Caco-2 (cell line): ENCODE measurements around the gene ARHGAP44. TPM values are rescaled to one million over a fixed set of nuclear protein-coding genes. Genes with fewer than 3 reads are reported as not detected.

ENCODE experiments used
- BruUV-seq: library from RNA; stranded (reverse); fragments of 400-500 nt; replicated peaks from 2 replicates; lab custom pipeline; 2021; lab: Mats Ljungman, UMichigan
- CTCF ChIA-PET: fragments of 300-600 bp; sonication (Branson Sonifier 250); formaldehyde crosslinking; loops from one replicate; lab custom pipeline; 2022; ENCODE audit warnings: antibody characterized with exemption; lab: Charles Lee
- POLR2A ChIA-PET: fragments of 300-600 bp; sonication (Branson Sonifier 250); formaldehyde crosslinking; loops from one replicate; lab custom pipeline; 2022; ENCODE audit warnings: antibody characterized with exemption; lab: Charles Lee
- DNase-seq, 2 experiments: peaks; one replicate each; pipeline versions ENCODE4 v3.0.0 to v3.0.0-alpha.2; 2020 to 2022
- H3K27me3 ChIP-seq: replicated peaks from 2 replicates; pipeline ENCODE4 v1.6.0; 2011; ENCODE audit warnings: low read length; ENCODE audit not compliant: control insufficient read depth, insufficient read depth
- H3K36me3 ChIP-seq: 2 replicates; pipeline ENCODE4 v1.5.1; 2011; ENCODE audit warnings: low read length; ENCODE audit not compliant: control insufficient read depth, insufficient read depth
- H3K4me1 ChIP-seq: fragments of 250-450 bp; sonication (Bioruptor Pico); 2 replicates; pipeline ENCODE4 v1.5.1; 2020; ENCODE audit warnings: mild to moderate bottlenecking
- H3K4me3 ChIP-seq: 2 replicates; pipeline ENCODE4 v1.5.1; 2011; ENCODE audit warnings: low read depth, mild to moderate bottlenecking, control low read depth, low read length
- H3K9me3 ChIP-seq: fragments of 250-450 bp; sonication (Bioruptor Pico); 2 replicates; pipeline ENCODE4 v1.5.1; 2020; ENCODE audit warnings: mild to moderate bottlenecking, moderate library complexity
- H3K27ac Mint-ChIP-seq: one replicate; pipeline ENCODE4 v1.8.0; 2022; ENCODE audit warnings: mixed read lengths; ENCODE audit not compliant: unreplicated experiment
- H3K27me3 Mint-ChIP-seq: one replicate; pipeline ENCODE4 v1.8.0; 2022; ENCODE audit warnings: mixed read lengths; ENCODE audit not compliant: insufficient read depth, unreplicated experiment
- H3K36me3 Mint-ChIP-seq: one replicate; pipeline ENCODE4 v1.8.0; 2022; ENCODE audit warnings: mild to moderate bottlenecking, mixed read lengths; ENCODE audit not compliant: insufficient read depth, unreplicated experiment
- H3K4me1 Mint-ChIP-seq: one replicate; pipeline ENCODE4 v1.8.0; 2022; ENCODE audit warnings: low read depth, mixed read lengths; ENCODE audit not compliant: unreplicated experiment
- H3K4me3 Mint-ChIP-seq: one replicate; pipeline ENCODE4 v1.8.0; 2022; ENCODE audit warnings: mild to moderate bottlenecking, moderate library complexity, mixed read lengths; ENCODE audit not compliant: unreplicated experiment
- H3K9me3 Mint-ChIP-seq: one replicate; pipeline ENCODE4 v1.8.0; 2022; ENCODE audit warnings: mixed read lengths; ENCODE audit not compliant: unreplicated experiment
- intact Hi-C: fragments of 100-400 bp; cut with micrococcal nuclease; formaldehyde crosslinking; loops from one replicate; pipeline ENCODE4 v1.10.0; 2022; ENCODE audit not compliant: unreplicated experiment
- total RNA-seq: library from RNA; stranded (reverse); gene quantifications from 2 replicates; pipeline ENCODE4 v1.2.3, GENCODE V29; 2022
- TF ChIP-seq, protein P1 (sequence below), 2 experiments: fragments of 200-600 bp in 1 of 2; IDR thresholded peaks; 1 replicate in 1 of 2; 2 replicates in 1 of 2; pipeline versions ENCODE4 v1.5.1 to v1.8.0; 2011 to 2022; ENCODE audit warnings: antibody characterized with exemption in 1 of 2, control low read depth in 1 of 2, inconsistent platforms in 1 of 2, low read depth in 1 of 2, low read length in 1 of 2, mild to moderate bottlenecking in 1 of 2, moderate library complexity in 1 of 2; ENCODE audit not compliant: insufficient read depth in 1 of 2, severe bottlenecking in 1 of 2, unreplicated experiment in 1 of 2

ARHGAP44 gene
- total RNA-seq, 1 experiment from 2014 or later: 4.5 TPM

DNA sequence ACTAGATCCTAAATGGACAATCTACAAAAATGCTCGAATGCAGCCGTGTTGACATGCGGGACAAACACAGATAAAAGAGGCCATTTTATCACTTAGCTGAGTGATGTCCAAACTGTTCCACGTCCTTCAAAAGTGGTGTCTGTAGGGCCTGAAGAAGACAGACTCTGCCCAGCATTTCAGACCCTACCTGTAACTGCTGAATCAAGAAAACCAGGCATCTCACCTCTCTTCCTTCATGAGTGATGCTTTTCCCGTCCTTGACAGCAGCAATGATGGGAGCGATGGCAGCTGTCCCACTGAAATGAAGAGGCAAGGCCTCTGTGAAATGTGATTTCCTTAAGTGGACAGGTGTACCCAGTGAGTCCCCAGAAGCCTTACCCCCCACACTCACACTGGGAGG is 216.2 kb downstream of the ARHGAP44 start:
- intact Hi-C loops: loop anchor here (10.0 kb wide), 1 partner anchor 751 kb away; no protein-coding TSS in a partner anchor

GRCh38 chr17:13008461-13008860 is 219.2 kb downstream of the ARHGAP44 start:
- Mint-ChIP-seq H3K4me3 (no peak overlapping the region), H3K9me3 (no peaks in the 10 kb centered on the region), H3K27me3 (no peaks in the 10 kb centered on the region), H3K27ac (no peak overlapping the region), H3K36me3 (peaks cover 31% of the 10 kb centered on the region), H3K4me1 (no peaks in the 10 kb centered on the region)
- Histone ChIP-seq H3K36me3 (no peaks in the 10 kb centered on the region; the same call in 1 of the 2 replicates), H3K27me3 (no peaks in the 10 kb centered on the region), H3K4me1 (no peaks in the 10 kb centered on the region), H3K9me3 (no peaks in the 10 kb centered on the region), H3K4me3 (no peak overlapping the region)
- intact Hi-C loops: loop anchor here (10.0 kb wide), 1 partner anchor 754 kb away; no protein-coding TSS in a partner anchor
- no peak for DNase-seq
- CTCF ChIA-PET: no interaction called here
- POLR2A ChIA-PET: no interaction called here
- TF ChIP-seq, protein P1, sequence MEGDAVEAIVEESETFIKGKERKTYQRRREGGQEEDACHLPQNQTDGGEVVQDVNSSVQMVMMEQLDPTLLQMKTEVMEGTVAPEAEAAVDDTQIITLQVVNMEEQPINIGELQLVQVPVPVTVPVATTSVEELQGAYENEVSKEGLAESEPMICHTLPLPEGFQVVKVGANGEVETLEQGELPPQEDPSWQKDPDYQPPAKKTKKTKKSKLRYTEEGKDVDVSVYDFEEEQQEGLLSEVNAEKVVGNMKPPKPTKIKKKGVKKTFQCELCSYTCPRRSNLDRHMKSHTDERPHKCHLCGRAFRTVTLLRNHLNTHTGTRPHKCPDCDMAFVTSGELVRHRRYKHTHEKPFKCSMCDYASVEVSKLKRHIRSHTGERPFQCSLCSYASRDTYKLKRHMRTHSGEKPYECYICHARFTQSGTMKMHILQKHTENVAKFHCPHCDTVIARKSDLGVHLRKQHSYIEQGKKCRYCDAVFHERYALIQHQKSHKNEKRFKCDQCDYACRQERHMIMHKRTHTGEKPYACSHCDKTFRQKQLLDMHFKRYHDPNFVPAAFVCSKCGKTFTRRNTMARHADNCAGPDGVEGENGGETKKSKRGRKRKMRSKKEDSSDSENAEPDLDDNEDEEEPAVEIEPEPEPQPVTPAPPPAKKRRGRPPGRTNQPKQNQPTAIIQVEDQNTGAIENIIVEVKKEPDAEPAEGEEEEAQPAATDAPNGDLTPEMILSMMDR (IDR thresholded peaks at IDR 0.05; ENCODE audit: insufficient read depth in 1 of 2, low read depth in 1 of 2, low read length in 1 of 2, severe bottlenecking in 1 of 2, unreplicated experiment in 1 of 2): no peak
- no TSS peak for BruUV-seq

More for the DNA sequence above, 216.2 kb downstream of the ARHGAP44 start:
- no peak for DNase-seq
- TF ChIP-seq, protein P1 (IDR thresholded peaks at IDR 0.05; ENCODE audit: insufficient read depth in 1 of 2, low read depth in 1 of 2, low read length in 1 of 2, severe bottlenecking in 1 of 2, unreplicated experiment in 1 of 2): no peak
- BruUV-seq: no TSS peak
- no peaks in the 10 kb centered on the region for H3K27me3 ChIP-seq
- no peaks in the 10 kb centered on the region for H3K4me1 ChIP-seq
- no peak overlapping the region for H3K4me3 ChIP-seq
- no peaks in the 10 kb centered on the region for H3K9me3 ChIP-seq
- H3K36me3 ChIP-seq: no peaks in the 10 kb centered on the region; the same call in 1 of the 2 replicates
- Mint-ChIP-seq H3K27me3 (no peaks in the 10 kb centered on the region), H3K9me3 (no peaks in the 10 kb centered on the region), H3K4me1 (no peaks in the 10 kb centered on the region), H3K4me3 (no peak overlapping the region), H3K27ac (no peak overlapping the region), H3K36me3 (peaks cover 28% of the 10 kb centered on the region)
- ChIA-PET CTCF (no interaction called here), POLR2A (no interaction called here)

DNA sequence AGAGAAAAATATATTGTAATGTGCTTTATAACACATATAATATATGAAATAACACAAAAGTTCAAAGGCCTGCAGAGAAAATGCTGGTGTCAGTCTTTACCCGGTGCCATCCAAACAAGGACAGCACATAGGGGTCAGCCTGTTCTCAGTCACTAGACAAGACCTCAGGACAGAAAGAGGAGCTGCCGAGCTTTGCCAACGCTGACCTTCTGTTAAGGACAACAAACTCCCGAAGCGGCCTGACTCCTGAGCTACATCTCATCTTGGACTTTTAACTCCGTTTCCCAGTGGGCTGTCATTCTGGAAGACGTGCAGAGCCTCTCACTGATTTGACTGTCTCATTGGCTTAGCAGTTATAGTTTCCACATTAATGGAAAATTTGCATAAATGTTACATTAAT is 221.7 kb downstream of the ARHGAP44 start:
- Histone ChIP-seq H3K27me3 (no peaks in the 10 kb centered on the region), H3K9me3 (no peaks in the 10 kb centered on the region), H3K36me3 (no peaks in the 10 kb centered on the region), H3K4me1 (no peaks in the 10 kb centered on the region), H3K4me3 (no peak overlapping the region)
- intact Hi-C loops: no loop called here
- TF ChIP-seq, protein P1 (IDR thresholded peaks at IDR 0.05; ENCODE audit: insufficient read depth in 1 of 2, low read depth in 1 of 2, low read length in 1 of 2, severe bottlenecking in 1 of 2, unreplicated experiment in 1 of 2): no peak
- no TSS peak for BruUV-seq
- no peaks in the 10 kb centered on the region for H3K27me3 Mint-ChIP-seq
- POLR2A ChIA-PET: no interaction called here
- H3K4me3 Mint-ChIP-seq: no peak overlapping the region
- H3K27ac Mint-ChIP-seq: no peak overlapping the region
- no peaks in the 10 kb centered on the region for H3K9me3 Mint-ChIP-seq
- no peak for DNase-seq
- CTCF ChIA-PET: no interaction called here
- H3K4me1 Mint-ChIP-seq: no peaks in the 10 kb centered on the region
- H3K36me3 Mint-ChIP-seq: peaks cover 36% of the 10 kb centered on the region
